Measurements from ENCODE around the gene GLIS1. TPM values are rescaled to one million over a fixed set of nuclear protein-coding genes. Genes with fewer than 3 reads are reported as not detected.

The GLIS1 gene
- total RNA-seq, 1 experiment from 2014 or later, result 0.13 TPM

GRCh38 chr1:53706356-53706755, 32.6 kb downstream of the GLIS1 start:
- Histone ChIP-seq H3K36me3 (ENCODE audit: insufficient read depth, low read length, poor library complexity, severe bottlenecking) (no peaks in the 10 kb centered on the region), H3K9me3 (ENCODE audit: low read depth, low read length, poor library complexity, severe bottlenecking) (no peaks in the 10 kb centered on the region), H3K27me3 (replicated peaks; ENCODE audit: insufficient read depth, low read depth, low read length, poor library complexity) (no peaks in the 10 kb centered on the region), H3K4me3 (ENCODE audit: low read depth, low read length, poor library complexity, severe bottlenecking) (no peak overlapping the region), H3K4me1 (ENCODE audit: insufficient read depth, low read length, poor library complexity, severe bottlenecking) (no peaks in the 10 kb centered on the region), H3K27ac (ENCODE audit: low read depth, low read length, poor library complexity, severe bottlenecking) (no peak overlapping the region)
- TF ChIP-seq, protein P1, sequence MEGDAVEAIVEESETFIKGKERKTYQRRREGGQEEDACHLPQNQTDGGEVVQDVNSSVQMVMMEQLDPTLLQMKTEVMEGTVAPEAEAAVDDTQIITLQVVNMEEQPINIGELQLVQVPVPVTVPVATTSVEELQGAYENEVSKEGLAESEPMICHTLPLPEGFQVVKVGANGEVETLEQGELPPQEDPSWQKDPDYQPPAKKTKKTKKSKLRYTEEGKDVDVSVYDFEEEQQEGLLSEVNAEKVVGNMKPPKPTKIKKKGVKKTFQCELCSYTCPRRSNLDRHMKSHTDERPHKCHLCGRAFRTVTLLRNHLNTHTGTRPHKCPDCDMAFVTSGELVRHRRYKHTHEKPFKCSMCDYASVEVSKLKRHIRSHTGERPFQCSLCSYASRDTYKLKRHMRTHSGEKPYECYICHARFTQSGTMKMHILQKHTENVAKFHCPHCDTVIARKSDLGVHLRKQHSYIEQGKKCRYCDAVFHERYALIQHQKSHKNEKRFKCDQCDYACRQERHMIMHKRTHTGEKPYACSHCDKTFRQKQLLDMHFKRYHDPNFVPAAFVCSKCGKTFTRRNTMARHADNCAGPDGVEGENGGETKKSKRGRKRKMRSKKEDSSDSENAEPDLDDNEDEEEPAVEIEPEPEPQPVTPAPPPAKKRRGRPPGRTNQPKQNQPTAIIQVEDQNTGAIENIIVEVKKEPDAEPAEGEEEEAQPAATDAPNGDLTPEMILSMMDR (conservative IDR thresholded peaks at IDR 0.05; ENCODE audit: low read depth, low read length), result no peak
- TF ChIP-seq EZH2 (IDR thresholded peaks at IDR 0.05; ENCODE audit: borderline replicate concordance, low read depth, low read length, poor library complexity, severe bottlenecking), result no peak
- intact Hi-C loops (cut with micrococcal nuclease; ENCODE audit: unreplicated experiment), result no loop called here
- DNase-seq (ENCODE audit: low spot score), result no peak
- POLR2A ChIA-PET (ENCODE audit: low non-redundant PET), result no interaction called here
- CTCF ChIA-PET, result no interaction called here
- BruUV-seq (replicated peaks), result no TSS peak

- Histone ChIP-seq H3K27me3 (replicated peaks; ENCODE audit: insufficient read depth, low read depth, low read length, poor library complexity) (no peaks in the 10 kb centered on the region), H3K27ac (ENCODE audit: low read depth, low read length, poor library complexity, severe bottlenecking) (no peak overlapping the region), H3K4me3 (ENCODE audit: low read depth, low read length, poor library complexity, severe bottlenecking) (no peak overlapping the region), H3K36me3 (ENCODE audit: insufficient read depth, low read length, poor library complexity, severe bottlenecking) (no peaks in the 10 kb centered on the region), H3K9me3 (ENCODE audit: low read depth, low read length, poor library complexity, severe bottlenecking) (no peaks in the 10 kb centered on the region), H3K4me1 (ENCODE audit: insufficient read depth, low read length, poor library complexity, severe bottlenecking) (no peaks in the 10 kb centered on the region)
- no peak for DNase-seq (ENCODE audit: low spot score)
- TF ChIP-seq EZH2 (IDR thresholded peaks at IDR 0.05; ENCODE audit: borderline replicate concordance, low read depth, low read length, poor library complexity, severe bottlenecking), result no peak
- TF ChIP-seq, protein P1 (conservative IDR thresholded peaks at IDR 0.05; ENCODE audit: low read depth, low read length), result no peak
- ChIA-PET POLR2A (ENCODE audit: low non-redundant PET) (no interaction called here), CTCF (no interaction called here)
- no TSS peak for BruUV-seq (replicated peaks)
- intact Hi-C loops (cut with micrococcal nuclease; ENCODE audit: unreplicated experiment), result no loop called here
Observed at GRCh38 chr1:53705446-53706096, 33.4 kb downstream of the GLIS1 start.

DNA sequence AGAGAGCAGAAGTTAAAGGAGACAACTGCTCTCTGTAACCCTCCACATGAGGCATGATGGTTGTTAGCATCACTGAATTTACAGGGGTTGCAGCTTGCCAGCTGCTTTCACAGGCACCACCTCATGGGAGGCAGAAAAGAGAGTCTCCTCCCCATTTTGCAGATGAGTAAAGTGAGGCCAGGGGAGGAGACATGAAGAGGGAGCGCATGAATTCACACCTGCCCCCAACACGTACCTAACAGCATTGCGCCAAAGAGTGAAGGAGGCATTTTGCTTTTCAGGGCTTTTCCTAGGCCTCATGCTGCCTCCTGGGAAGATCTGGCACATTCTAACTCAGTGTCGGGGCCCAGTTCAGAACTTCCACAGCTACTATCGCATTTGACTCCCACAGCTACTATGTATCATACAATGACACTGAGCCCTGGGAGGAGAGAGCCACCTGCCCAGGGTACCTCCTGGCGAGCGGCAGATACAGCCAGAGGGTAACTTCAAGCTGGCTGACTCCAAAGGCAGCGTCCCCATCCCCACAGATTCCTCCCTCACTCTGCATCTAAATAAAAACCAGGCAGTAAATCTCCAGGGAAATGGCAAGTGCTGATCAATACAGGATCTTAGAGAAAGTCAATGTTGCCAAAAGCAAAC, 34.0 kb downstream of the GLIS1 start:
- Histone ChIP-seq H3K27ac (ENCODE audit: low read depth, low read length, poor library complexity, severe bottlenecking) (no peak overlapping the region), H3K9me3 (ENCODE audit: low read depth, low read length, poor library complexity, severe bottlenecking) (no peaks in the 10 kb centered on the region), H3K4me1 (ENCODE audit: insufficient read depth, low read length, poor library complexity, severe bottlenecking) (no peaks in the 10 kb centered on the region), H3K4me3 (ENCODE audit: low read depth, low read length, poor library complexity, severe bottlenecking) (no peak overlapping the region), H3K36me3 (ENCODE audit: insufficient read depth, low read length, poor library complexity, severe bottlenecking) (no peaks in the 10 kb centered on the region), H3K27me3 (replicated peaks; ENCODE audit: insufficient read depth, low read depth, low read length, poor library complexity) (no peaks in the 10 kb centered on the region)
- intact Hi-C loops (cut with micrococcal nuclease; ENCODE audit: unreplicated experiment), result no loop called here
- ChIA-PET POLR2A (ENCODE audit: low non-redundant PET) (no interaction called here), CTCF (no interaction called here)
- DNase-seq (ENCODE audit: low spot score), result no peak
- no peak for TF ChIP-seq EZH2 (IDR thresholded peaks at IDR 0.05; ENCODE audit: borderline replicate concordance, low read depth, low read length, poor library complexity, severe bottlenecking)
- TF ChIP-seq, protein P1 (conservative IDR thresholded peaks at IDR 0.05; ENCODE audit: low read depth, low read length), result no peak
- BruUV-seq (replicated peaks), result no TSS peak

All from A673 (cell line).